SIG-M5 (cell line): ENCODE measurements around the gene TAAR8.
A peak's percentile ranks its signal among the peaks of the same experiment; 100 is the strongest.
"Not testable (repeated sequence)": the region's sequence is repeated elsewhere in the genome, so short reads cannot be mapped to it uniquely, and the experiment has no call there.

Experiments
- DNase-seq: peaks from one replicate; lab custom pipeline; 2025; lab: John Stamatoyannopoulos, UW

The TAAR8 gene, protein sequence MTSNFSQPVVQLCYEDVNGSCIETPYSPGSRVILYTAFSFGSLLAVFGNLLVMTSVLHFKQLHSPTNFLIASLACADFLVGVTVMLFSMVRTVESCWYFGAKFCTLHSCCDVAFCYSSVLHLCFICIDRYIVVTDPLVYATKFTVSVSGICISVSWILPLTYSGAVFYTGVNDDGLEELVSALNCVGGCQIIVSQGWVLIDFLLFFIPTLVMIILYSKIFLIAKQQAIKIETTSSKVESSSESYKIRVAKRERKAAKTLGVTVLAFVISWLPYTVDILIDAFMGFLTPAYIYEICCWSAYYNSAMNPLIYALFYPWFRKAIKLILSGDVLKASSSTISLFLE

DNA sequence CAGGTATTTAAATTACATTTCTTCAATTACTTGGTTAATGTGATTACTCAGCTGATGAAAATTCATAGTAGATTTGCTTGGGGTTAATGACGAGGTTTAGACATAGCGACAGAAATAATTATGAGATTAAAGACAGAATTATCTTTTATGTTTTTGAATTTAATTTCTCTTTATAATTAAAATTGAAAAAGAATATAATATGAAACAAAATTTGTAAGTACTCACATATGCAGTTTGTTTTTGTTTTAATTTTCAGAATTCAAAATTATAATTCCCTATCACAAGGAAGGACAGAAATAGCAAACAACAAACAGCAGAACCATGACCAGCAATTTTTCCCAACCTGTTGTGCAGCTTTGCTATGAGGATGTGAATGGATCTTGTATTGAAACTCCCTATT is at the start of gene TAAR8:
Gene TAAR8 (plus strand): TSS at position 301 of the 400 bp plus-strand sequence. CDS start 21 bp downstream, at position 322.
- no peak for DNase-seq

DNA sequence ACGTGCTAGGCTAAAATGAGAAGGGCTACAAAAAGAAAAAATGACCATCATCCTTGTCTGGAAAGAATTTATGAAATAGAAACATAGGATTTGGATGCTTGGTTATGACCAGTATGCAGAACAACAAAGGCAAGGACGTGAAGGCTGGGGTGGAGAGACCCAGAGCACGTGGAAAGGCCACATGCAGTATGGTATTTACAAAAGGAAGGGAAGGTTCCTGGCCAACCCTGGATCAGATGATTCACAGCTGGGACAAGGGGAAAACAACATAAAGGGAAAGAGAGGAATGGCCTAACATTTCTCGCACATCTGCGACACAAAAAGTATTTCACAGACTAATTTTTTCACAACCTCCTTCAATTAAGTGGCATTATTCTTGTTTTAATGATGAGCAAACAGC is 47.7 kb upstream of the TAAR8 start:
- DNase-seq, result no peak

DNA sequence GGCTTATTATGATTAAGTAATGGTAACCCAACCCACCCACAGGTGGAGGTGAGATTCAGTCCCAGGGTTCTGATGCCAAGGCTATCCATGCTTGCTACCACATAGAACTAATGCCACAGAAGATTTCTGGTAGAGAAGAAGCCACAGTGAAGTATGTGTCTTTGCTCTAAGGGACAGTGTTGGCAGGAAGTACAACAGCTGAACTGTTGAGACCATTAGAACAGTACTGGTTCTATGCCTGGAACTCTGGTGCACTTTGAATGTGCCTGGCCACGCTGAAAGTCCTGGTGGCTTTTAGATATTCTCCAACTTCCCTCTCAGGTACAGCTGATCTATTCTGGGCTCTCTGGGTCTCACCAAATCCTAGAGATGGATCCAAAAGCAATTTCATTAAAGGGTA is 47.3 kb upstream of the TAAR8 start:
- no peak for DNase-seq

DNA sequence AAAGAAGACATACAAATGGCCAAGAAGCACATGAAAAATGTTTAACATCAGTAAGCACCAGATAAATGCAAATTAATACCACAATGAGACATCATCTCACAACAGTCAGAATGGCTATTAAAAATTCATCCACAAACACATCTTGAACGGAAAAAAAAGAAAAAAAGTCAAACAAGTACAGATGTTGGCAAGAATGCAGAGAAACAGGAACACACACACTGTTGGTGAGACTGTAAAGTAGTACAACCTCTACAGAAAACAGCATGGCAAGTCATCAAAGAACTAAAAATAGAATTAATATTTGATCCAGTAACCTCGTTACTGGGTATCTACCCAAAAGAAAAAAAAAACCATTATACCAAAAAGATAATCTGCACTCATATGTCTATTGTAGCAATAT is 46.0 kb upstream of the TAAR8 start:
- no peak for DNase-seq

DNA sequence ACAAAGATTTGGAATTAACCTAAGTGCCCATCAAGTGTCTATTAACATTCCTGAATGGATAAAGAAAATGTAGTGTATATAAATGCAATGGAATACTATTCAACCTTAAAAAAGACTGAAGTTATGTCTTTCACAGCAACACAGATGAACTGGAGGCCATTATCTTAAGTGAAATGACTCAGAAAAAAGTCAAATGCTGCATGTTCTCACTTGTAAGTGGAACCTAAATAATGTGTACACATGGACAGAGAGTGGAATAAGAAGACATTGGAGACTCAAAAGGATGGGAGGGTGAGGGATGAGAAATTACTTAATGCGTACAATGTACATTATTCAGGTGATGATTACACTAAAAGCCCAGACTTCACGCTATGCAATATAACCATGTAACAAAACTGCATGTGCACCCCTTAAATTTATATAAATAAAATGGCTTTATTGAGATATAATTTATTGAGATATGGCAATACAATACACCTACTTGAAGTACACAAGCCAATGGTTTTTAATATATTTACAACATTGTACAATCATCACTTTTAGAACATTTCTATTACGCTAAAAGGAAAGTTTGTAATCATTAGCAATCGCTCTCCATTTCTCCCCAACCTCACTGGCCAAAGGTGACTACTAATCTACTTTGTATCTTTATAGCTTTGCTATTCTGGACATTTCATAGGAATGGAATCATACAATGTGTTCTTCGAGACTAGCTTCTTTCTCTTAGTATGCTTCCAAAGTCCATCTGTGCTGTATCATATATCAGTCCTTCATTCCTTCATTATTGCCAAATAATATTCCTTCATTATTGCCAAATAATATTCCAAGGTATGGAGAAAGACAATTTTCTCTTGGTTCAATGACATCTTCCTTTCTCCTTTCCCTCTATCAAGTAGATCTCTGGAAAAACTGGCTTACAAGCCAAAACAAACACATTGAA is 45.3 kb upstream of the TAAR8 start:
- no peak for DNase-seq

DNA sequence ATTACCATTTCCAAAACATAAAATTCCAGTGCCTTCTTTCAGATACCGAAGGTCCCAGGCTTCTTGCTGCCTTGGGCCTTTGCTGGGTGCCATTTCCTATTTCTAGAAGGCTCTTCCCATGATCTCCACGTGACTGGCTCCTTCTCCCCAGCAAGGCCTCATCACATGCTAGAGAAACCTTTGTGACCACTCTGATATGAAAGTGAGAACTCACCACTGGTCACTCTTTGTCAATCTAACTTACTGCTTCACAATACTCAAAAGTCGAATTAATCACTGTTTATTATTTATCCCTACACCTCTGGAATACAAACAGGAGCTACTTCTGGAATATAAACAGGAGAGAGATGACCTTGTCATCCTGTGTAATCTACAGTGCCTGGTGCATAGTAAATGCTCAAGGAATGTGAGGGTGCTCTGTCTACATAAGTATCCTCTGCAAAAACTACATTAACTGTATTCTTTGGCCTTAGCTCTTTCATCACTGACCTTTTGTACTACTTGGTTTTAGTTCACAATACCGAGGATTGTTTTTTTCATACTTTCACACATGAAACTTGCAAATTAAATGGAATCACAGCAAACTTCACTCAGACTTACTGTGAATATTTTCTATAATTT is 41.2 kb upstream of the TAAR8 start:
- no peak for DNase-seq

DNA sequence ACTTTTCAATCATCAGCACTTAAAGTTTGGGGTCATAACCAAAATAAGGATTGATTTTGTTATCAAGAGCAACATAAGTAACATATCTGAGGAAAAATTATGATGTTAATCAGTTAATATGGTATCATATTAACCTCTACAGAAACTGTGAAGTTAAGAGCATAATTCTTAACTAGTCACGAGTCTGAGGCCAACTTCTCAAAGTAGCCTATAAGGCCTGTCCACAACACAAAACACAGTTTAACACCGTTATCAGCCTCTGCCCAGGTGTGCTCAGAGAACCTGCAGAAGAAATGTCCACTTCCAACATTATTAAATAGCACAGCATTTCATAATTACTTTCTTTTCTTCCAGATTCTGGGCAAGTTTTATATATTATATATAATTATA is 40.6 kb upstream of the TAAR8 start:
- DNase-seq, result no peak

DNA sequence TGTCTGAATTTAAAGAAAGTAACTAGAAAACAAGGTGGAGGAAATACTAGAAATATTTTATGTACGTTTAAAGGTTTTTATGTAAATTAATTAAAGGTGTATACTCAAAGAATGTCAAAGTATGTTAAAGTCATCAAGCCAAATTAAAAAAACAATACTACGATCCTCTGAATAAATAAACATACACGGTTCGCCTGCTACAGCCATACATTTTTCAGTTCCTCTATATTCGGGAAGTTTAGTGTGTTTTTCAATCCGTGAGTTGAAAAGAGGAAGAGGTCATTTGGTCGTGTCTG is 40.2 kb upstream of the TAAR8 start:
- DNase-seq, result peak; percentile 69

DNA sequence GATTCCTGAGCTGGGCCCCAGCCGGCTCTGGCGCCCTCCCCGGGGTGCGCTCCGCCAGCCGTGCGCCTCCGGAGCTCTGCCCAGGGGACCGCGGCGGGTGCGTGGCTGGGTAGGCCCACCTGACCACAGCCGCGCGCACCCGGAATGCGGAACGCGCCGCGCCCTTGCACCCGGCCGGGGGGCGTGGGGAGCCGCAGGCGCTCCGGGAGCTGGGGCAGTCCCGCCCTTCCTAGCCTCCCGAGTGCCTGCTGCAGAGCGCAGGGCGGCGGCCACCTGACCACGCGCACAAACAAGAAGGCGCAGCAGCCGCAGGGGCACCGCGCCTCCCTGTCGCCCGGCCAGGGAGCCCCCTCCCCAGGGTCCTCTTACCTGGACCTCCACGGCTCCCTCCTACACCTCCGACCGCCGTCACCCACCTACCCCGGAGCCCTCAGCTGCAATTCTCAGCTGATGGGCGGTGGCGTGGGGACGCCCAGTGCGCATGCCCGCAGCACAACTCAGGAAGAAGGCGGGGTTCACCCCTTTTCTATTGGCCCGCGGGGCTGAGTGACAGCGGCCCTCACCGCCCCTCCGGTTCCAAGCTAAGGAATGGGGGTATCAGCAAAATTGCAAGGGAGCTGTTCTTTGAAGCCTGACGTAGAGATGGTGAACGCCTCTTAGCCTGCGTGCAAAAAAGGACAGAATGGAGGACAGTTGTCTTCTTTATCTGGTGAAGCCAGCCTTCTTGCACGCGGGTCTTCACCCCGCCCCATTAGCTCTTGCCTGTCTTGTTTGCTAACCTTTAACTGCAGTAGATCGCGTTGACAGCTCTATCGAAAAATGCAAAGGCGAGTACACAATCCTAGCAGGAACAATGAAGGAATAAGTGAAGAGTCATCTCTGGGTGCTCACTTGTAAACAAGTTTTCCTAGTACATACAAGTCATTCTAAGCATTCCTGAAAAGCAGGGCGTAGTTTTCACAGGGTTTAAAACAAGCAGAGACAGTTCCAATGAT is 39.5 kb upstream of the TAAR8 start, which contains the start of gene STX7:
Gene STX7 (minus strand): TSS at position 479 of the 995 bp plus-strand sequence. CDS start 9,586 bp downstream, outside the sequence.
- DNase-seq, result peak; percentile 35

DNA sequence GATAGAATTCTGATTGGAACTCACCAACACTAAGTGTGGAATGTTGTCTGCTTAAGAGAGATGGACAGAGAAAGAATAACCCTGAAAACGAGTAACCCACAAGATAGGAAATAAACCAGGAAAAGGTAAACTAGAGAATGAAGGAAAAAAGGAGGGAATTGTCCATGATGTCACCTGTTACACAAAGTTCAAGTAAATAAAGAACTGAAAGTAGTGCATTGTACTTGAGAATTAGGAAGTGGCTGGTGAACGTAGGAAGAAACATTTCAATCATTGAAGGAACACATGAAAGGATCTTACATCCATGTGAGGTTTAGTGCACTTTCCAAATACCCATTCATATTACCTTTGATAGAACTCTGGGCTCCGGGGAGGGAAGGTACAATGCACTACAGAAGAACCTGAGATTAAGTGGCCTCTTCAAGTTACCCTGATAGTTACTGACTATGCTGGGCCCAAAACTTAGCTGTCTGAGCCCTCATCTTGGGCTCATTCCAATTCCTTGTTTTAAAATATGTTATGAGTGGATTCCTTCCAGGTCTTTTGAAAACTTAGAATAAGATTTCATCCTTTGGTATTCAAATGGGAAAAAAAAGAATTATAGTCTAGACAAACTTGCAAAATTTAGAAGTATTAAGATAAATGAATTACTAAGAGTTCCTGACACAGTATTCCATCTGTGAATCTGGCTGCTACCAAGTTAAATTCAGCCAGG is 38.5 kb upstream of the TAAR8 start:
- no peak for DNase-seq

DNA sequence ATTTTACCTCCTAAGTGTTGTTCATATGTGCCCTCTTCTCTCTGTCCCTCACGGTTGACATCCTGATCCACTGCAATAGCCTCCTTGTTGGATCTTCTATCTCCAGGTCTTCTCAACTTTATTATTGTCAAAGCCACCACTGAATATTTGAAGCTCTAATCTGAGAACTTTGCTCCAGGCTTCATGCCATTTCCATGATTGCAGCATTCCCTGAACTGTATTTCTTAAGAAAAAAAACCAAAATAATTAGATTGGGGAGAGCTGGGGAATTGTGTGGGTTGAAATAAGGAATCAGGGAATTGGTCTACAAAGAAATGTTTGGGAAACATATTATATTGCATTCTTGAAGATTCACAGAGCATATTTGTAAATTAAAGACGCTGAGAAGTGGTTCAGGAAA is 37.1 kb upstream of the TAAR8 start:
- DNase-seq, result no peak

DNA sequence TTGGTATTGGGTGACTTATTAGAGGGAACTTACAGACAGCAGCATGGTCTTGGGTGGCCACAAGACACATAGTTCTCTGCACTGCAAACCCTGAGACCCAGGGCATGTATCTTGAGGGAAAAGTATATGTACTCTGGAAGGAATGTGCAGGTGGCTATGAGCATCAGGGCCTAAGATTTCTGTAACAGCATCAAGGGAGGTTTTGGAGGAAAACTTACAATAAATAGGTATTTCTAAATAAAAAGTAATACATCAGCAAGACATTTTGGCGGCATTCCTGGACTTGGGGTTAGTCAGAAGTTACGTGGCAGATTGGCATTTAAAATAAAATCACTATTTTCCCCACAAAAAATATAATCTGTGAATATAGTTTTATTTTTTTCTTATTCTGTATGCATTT is 31.5 kb upstream of the TAAR8 start:
- DNase-seq, result no peak

DNA sequence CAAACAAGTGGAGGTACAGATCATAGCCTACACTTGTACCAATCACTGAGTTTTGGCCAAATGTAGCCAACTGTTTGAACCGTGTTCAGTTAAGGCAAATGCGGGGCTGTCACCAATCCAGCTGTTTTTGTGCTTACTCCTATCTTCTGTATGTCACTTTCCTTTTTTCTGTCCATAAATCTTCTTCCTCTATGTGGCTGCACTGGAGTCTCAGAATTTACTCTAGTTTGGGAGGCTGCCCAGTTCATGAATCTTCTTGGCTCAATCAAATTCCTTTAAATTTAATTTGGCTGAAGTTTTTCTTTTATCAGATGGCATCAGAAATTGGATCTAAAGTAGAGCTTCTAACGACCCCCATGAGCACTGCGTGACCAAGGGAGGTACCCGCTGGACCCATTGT is 27.8 kb upstream of the TAAR8 start:
- no peak for DNase-seq

DNA sequence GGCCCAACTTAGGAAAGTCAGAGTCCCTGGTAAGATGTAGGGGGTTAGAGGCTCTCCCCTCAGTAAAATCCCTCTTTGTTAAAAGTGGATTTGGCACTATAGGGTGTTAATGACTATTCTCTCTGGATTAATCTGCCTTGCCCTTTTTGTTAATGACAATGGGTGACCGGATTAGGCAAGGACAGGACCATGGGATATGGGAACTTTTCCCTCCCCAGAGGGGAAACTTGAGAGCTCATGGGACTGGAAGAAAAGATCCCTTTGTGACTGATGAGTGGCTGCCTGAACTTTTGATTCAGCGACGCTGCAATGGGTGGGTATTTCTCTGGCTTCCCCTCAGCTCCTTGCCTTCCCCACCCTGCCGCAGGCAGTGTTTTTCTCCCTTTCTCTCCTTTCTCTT is 26.6 kb upstream of the TAAR8 start:
- no peak for DNase-seq

DNA sequence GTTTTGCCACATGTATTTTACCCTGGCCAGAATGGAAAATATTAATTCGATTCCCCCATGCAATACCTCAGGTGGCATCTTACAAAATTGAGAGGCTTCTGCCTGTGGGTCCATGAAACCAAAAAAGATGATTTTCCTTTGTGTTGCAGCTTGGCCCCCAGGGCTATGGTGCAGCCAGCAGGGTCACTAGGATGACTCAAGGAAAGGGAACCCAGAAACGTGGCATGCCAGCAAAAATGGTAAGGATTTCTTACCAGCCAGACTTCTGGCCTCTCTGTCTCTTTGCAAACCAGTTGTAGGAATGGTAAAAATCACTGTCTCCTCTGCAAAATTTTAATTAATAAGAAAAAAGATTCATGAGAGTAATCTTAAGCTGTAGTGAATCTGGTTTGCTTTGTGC is 26.0 kb upstream of the TAAR8 start:
- DNase-seq, result no peak

DNA sequence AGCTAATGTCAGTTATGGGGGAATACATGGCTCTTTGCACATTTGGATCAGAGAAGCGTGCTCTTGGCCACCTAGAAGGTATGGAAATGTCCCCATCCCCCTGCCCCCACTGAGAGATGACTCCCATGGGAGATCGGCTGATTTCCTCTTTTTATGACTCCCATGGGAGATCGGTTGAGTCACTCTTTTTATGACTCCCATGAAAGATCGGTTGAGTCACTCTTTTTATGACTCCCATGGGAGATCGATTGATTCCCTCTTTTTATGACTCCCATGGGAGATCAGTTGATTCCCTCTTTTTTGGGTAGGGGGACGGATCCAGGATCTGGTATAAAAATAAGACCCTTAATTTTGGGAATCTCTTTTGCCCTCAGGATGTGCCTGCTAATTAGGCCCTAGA is 24.7 kb upstream of the TAAR8 start:
- no peak for DNase-seq

DNA sequence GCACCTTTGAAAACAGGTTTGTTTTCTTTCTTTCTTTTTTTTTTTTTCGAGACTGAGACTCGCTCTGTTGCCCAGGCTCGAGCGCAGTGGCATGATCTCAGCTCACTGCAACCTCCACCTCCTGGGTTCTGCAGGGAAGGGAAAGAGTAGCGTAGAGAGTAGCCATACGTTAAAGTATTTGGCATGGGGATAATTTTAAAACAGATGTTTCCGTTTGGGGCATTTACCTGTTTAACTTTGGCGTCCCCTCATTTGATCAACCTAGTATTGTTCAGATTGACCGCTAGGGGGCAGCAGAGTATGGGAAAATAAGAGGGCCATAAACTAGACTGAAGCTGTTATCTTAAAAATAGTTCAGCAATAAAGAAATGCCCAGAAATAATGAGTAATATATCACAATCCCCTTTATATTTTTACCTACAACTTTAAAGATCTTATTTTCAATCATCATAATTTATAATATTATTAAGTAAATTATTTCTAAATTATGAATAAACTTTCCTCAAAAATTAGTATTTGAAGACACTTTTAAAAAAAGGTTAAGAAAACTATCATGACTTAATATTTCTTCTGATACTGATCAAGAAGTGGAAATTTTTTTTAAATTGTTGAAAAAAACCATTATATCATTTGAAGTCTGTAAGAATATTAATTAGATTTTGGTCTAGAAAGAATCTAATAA is 22.0 kb upstream of the TAAR8 start:
- no peak for DNase-seq

DNA sequence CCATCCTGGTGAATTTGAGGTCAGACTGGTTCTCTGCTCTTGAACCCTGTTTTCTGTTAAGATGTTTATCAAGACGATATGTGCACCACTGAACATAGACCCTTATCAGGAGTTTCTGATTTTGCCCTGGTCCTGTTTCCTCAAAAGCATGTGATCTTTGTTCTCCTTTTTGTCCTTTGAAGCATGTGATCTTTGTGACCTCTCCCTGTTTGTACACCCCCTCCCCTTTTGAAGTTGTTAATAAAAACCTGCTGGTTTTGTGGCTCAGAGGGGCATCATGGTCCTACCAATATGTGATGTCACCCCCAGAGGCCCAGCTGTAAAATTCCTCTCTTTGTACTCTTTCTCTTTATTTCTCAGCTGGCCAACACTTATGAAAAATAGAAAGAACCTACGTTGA is 17.9 kb upstream of the TAAR8 start:
- not testable (repeated sequence) for DNase-seq

DNA sequence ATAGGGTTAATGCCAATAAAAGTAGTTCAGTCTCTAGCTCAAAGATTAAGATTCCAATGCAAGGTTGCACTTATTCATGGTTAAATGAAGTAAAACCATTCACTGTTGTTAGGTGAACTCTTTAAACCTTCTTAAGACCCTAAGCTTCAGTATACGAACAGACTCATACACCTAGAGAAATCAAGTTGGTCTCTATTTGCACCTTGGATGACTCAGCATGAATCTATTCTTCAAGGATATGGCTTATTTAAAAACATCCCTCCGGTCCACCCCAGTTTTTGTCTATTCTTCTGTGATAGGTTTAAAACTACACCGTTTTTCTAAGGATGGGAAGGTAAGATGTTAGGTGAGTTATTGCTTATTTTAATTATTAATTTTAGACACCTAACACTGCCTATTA is 15.3 kb upstream of the TAAR8 start:
- no peak for DNase-seq

DNA sequence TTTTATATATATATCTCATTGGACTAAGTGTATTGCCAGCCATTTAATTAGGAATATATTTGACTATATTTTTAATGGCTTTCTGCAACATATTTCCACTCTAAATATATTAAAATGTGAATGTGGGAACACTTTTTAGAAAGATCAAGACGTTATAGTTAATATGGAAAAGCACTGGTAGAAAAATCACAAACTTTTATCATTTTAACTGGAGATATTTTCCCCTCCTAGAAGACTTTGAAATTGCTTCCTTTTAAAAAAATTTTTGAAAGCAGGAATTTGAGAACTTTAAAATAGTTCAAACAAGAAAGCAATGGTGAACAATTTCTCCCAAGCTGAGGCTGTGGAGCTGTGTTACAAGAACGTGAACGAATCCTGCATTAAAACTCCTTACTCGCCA is 14.5 kb upstream of the TAAR8 start, which contains the start of gene TAAR9:
Gene TAAR9 (plus strand): TSS at position 301 of the 400 bp plus-strand sequence. CDS start 13 bp downstream, at position 314.
- DNase-seq, result no peak
